GM19193 (cell line): ENCODE measurements around the gene ARVCF.

ENCODE experiments used
- POLR2A ChIP-seq: IDR thresholded peaks from 4 replicates; pipeline ENCODE4 v1.6.1; 2011; ENCODE audit not compliant: insufficient read depth, insufficient read length; ENCODE audit errors: extremely low read depth

Gene ARVCF

DNA sequence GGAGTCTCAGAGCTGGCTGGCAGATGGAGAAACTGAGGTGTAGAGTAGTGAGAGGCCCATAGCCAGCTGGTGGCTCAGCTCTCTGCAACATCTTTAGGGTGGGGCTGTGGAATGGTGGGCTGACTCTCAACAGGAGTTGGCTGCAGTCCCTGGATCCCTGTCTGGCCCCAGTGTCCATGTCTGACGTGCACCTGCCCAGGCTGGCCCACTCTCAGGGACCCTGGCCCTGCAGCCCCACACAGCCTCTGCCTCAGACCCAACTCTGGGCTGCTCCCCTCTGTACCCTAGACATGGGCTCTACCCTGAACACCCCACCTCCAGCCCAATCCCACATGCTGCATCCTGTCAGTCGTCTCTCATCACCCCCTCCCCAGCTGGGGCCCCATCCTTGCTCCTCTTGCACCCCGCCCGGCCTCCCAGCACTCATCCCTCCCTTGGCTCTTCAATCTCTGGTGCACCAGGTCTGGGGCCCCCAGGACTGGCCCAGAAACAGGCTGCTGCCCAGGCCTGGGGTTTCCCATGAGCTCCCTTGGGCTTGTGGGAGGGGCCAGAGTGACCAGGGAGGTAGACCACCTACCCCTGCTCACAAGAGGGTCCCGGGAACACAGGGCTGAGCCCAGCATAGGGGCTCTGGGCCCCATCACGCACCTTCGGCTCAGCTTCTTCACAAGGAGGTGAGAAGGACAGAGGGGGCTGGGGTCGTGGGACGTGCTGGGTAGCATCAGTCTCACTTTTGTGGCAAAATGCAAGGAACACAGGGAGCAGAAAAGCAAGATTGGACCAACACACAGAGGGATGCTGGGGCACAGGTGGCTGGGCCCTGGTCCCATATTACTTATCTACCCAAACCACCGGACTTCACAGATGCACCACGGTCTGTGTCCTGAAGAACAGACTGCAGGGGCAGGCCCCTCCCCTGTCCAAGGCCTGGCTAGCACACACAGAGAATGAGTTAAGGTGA lies 31.5 kb downstream of the ARVCF start:
- TF ChIP-seq POLR2A = no peak

DNA sequence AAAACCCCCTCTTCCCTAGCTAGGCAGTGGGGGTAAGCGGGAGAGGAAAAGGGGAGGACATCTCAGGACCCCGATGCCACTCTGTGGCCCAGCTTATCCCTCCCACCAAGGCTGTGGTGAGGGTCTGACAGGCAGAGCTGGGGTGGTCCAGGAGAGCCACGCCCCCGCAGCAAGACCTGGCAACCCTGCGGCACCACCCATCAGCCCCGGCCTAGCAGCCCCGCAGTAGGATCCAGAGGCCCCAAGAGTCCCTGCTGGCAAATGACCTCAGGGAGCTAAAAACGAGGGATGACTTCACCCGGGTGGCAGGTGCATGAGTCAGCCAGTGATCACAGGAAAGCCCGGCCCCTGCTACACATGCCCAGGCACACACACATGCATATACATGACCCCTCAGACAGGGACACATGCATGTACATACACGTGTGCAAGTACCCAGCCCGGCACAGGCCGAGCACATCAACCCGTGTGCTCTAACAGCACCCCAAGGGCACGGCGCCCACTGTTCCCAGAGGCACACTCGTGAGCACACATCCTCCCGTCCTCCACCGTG lies 32.3 kb downstream of the ARVCF start:
- no peak for TF ChIP-seq POLR2A

DNA sequence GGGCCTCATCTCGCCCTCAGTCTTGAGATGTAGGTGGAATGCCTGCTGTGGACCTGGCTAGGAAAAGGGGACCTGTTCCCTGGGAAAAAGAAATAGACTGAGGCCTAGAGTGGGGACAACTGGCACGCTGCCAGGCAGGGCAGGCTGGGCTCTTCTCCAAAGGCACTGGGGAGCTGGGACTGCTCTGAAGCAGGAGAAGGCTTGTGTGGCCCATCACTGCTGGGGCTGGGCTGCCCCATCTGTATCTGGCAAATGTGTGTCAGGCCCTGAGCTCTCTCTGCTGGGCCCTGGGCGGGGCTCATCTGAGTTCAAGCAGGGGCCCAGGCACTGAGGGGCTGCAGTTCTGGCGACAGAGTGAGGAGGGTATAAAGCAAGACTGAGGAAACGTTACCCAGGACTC lies 32.9 kb downstream of the ARVCF start:
- TF ChIP-seq POLR2A = no peak

DNA sequence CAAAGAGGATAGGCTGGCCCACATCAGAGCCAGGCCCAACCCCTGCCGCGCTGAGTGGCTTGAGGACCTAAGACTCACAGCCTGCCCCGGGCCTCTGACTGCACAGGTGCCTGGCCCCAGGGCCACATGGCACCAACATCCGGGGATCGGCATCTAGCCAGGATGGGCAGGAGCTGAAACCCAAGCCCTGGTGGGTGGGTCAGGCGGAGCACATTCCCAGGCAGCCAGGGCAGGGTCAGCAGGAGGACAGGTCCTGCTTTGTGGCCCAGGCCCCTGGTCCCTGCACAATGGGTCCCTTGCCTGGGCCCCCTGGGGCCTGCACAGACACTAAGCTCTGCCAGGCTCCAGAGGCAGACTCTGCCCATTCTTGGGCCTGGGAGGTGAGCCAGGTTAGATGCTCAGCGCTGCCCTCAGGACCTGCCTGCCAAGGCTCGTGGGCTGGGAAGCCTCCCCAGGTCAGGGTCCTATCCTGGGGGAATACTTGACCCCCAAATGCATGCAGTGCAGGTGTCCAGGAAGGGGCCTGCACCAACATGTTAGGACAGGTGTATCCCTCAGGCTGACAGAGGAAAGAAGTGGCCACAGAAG lies 33.5 kb downstream of the ARVCF start:
- no peak for TF ChIP-seq POLR2A

DNA sequence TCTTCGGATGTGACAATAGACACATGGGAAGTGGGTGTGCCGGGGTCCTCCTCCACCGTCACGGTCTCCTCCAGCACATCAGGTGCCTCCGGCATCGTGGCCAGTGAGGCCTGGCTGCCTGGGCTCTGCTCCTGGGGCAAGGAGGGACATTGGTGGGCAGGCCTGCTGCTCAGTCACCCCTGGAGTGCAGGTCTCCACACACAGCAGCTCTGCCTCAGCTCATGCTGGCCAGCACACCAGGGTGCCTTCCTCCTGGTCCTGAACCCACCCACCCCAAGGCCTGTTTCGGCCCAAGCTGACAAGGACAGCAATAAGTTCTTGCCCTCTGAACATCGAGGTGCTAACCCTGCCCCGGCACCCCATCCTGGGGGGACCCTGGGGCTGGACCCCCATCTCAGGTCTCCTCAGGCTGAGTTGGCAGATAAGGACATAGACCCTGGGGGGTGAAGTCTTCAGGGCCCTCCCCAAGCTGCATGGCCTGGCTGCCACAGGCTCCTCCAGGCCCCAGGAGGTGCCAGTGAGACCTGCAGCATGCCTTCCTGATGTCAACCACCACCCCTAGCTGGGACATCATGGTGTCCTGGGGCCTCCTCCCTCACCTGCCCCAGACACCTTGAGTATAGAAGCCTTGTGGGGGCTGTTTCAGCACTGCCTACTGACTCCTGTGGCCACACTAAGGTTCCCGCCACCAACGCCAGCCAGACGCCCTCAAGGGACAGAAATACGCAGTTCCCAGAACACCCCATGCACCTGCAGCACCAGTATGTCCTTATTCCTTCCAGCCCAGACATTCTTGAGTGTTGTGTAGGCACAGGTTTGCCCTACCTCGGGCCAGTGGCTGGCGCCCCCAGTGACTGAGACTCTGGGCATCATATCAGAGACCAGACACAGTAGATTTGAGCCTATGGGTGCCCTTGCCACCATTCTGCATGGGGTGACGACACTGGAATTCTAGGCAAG lies 34.4 kb downstream of the ARVCF start:
- no peak for TF ChIP-seq POLR2A

DNA sequence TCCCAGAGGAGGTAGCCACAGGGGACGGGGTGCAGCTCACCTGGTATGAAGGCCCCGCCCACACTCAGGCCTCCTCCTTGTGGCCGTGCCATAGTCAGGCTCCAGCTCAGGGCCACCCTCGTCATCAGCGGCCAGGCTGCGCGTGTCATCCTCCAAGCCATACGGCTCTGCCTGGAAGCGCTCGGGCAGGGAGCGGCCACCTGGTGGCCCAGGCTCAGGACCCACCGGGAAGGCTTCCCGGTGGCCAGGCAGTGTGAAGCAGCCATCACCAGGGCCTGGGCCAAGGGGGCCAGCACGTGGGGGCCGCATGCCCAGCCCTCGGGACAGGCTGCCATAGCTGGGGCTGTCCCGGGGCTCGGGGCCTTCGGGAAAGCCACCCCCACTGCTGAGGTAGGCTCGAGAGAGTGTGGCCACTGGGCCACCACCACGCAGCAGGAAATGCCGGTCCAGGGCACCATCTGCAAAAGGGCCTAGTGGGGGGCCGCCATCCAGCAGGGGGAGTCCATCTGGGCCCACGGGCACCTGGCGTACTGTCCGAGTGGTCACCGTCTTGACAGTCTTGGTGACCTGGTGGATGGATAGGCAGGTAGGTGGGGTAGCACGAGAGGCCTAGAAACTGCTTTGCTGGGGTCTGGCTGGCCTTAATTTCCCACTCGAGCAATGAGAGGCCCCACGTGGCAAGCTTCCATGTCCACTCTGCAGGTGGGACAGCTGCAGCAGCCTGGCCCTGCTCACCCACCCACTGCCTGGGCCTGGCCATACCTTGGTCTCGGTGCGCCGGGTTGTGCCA lies 35.3 kb downstream of the ARVCF start:
- TF ChIP-seq POLR2A = no peak

DNA sequence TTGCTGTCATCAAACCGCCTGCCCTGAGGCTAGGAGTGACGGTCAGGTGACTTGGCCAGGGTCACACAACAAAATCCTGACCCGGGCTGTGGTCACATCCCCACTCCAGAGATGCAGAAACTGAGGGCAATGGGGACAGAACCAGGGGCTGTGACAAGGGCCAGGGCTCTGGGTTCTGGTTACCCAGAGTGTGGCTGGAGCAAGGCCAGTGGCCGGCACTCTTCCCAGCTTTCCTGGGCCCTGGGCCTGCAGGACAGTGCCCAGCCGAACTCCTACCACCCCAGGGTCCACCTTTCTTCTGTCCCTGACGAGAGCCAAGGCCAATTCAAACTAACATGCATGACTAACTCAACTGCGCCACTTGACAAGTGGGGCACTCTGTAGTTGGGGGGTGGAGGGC lies 35.9 kb downstream of the ARVCF start:
- TF ChIP-seq POLR2A = no peak

DNA sequence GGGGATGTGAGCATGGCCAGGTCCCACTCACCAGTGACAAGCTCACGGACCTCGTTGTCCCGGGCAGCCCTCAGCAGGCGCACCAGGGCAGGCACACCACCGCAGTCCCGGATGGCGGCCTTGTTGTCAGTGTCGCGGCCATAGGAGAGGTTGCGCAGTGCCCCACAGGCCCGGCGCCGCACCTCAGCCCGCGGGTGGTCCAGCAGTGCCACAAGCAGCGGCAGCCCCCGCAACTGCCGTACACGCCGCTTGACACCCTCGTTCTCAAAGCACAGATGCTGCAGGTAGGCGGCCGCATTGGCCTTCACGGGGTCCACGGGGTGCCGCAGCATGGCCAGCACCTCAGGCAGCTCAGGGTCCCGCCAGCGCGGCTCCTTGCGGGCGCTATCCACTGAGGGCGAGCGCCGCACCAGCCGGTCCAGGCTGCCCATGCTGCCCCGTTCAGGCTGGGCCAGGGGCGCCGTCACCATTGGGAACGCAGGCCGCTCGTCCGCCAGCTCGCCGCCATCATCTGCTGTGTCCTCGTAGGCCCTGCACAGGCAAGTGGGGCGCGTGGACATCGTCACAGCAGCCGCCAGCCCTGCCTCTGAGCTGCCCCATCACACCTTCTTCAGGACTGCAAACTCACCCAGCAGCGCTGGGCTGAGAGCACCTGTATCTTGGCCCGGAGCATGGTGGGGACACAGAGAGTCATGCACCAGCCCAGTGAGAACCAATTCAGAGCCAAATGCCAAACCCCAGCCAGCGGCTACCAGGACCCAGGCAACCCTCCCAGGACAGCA lies 36.7 kb downstream of the ARVCF start:
- TF ChIP-seq POLR2A = no peak

DNA sequence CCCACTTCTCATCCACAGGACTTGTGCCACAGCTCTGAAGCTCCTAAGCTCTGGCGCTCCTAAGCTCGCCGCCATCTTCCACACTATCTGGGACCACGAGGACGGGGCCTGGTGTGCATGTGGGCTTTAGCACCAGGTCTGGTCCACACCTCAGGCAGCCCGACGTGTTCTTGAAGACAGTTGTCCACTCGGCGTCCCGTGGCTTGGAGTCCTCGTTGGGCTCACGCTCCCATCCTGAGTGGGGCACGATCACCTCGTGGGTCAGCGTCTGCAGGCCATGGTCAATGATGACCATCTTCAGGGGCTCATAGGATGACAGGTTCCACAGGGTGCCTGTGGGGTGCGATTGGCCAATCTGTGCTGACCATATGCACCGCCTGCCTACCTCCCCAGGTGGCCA lies 37.9 kb downstream of the ARVCF start:
- no peak for TF ChIP-seq POLR2A

DNA sequence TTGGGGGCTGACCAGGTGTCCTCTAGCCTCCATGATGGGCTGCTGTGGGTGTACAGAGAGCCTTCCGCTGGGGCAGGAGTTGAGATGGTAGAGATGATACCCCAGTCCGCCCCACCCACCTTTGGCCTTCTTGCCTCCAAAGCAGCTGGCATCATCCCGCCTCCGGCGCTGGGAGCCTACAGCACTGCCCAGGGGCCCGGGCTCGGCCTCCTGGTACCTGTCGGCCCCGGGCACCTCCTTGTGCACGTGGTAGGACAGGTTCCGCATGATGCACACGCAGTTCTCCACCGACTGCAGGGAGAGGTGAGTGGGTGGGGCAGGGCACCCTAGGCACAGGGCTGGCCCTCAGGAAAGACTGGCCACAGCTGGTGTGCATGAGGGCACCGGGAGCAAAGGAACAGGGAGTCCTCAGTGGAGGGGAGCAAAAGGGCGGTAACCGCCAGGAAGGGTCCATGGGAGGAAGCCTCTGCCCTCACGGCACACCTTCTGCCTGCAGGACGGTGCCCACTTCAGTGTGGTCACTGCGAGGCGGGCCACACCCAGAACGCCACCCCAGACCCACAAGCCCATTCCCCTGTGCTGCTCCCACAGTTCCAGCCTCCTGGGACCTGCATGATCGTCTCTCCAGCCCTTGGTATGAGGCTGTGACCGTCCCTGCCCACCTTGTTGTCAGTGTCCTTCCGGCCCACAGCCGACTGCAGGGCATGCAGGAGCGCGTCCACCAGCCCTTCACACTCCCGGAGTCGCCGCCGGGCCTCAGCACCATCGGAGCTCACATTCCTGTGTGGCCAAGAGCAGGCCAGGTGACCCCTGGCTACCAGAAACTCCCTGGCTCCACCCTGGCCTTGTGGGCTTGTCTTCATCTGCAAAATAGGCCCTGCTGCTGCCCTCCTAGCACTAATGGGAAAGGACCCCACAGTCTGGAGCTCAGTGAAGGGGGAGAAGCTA lies 39.1 kb downstream of the ARVCF start:
- TF ChIP-seq POLR2A = no peak

DNA sequence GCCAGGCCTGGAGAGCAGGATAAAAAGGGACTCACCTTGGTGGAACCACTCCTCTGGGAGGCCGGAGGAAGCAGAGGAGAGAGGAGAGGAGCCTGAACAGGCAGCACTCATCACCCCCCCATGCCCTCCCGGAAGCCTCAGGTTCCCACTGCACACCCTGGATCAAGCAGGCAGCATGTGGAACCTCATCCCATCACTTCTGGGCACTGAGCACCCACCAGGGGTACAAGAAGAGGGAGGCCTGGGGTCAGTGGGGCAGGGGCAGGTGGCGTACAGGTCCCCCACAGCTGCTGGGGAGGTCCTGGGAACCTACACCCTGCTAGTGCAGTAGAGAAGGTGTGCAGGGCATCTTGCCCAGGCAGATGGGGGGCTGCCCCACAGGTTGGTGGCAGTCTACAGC lies 40.0 kb downstream of the ARVCF start:
- TF ChIP-seq POLR2A = no peak

DNA sequence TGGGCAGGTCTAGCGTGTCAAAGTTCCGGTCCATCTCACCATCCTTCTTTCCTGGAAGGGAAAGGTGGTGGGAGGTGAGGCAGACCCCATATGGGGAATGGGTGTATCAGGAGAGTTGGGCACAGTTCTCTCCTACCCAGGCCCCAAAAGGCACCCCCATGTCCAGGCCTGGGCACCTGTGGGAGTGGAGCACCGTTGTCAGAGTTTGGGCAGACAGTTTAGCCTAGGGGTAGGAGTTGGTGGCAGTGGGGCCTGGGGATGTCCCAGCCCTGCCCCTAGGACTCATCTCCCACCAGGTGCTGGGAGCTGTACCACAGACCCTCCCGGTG lies 41.0 kb downstream of the ARVCF start:
- TF ChIP-seq POLR2A = no peak
